GM23248 (cell line): ENCODE measurements around the gene RCVRN. TPM values are rescaled to one million over a fixed set of nuclear protein-coding genes. Genes with fewer than 3 reads are reported as not detected.

Experiments
- DNase-seq: peaks from one replicate; pipeline ENCODE4 v3.0.0-alpha.2; 2015
- H2AFZ ChIP-seq: fragments of 200-600 bp; sonication (generic); 2 replicates; pipeline ENCODE4 v1.6.1; 2016; ENCODE audit warnings: antibody characterized with exemption
- H3F3A ChIP-seq: fragments of 200-600 bp; sonication (generic); 2 replicates; pipeline ENCODE4 v1.6.1; 2016; ENCODE audit warnings: mild to moderate bottlenecking, antibody characterized with exemption, mixed run types; ENCODE audit not compliant: insufficient read depth
- H3K27ac ChIP-seq: fragments of 200-600 bp; sonication (generic); 2 replicates; pipeline ENCODE4 v1.5.1; 2016; ENCODE audit warnings: mild to moderate bottlenecking
- H3K27me3 ChIP-seq: fragments of 200-600 bp; sonication (generic); replicated peaks from 2 replicates; pipeline ENCODE4 v1.6.1; 2016; ENCODE audit warnings: mild to moderate bottlenecking; ENCODE audit not compliant: insufficient read depth
- H3K36me3 ChIP-seq: fragments of 200-600 bp; sonication (generic); 2 replicates; pipeline ENCODE4 v1.6.1; 2016; ENCODE audit warnings: low read depth, mild to moderate bottlenecking
- H3K4me1 ChIP-seq: fragments of 200-600 bp; sonication (generic); 2 replicates; pipeline ENCODE4 v1.6.1; 2016; ENCODE audit warnings: mild to moderate bottlenecking; ENCODE audit not compliant: insufficient read depth
- H3K4me2 ChIP-seq: fragments of 200-600 bp; sonication (generic); one replicate; pipeline ENCODE4 v1.6.1; 2016; ENCODE audit warnings: mild to moderate bottlenecking; ENCODE audit not compliant: unreplicated experiment
- H3K4me3 ChIP-seq: fragments of 200-600 bp; sonication (generic); 2 replicates; pipeline ENCODE4 v1.5.1; 2016; ENCODE audit warnings: mild to moderate bottlenecking
- H3K79me2 ChIP-seq: fragments of 200-600 bp; sonication (generic); 2 replicates; pipeline ENCODE4 v1.6.1; 2016; ENCODE audit warnings: mild to moderate bottlenecking; ENCODE audit not compliant: insufficient read depth
- H3K9ac ChIP-seq: fragments of 200-600 bp; sonication (generic); 2 replicates; pipeline ENCODE4 v1.6.1; 2016; ENCODE audit warnings: mild to moderate bottlenecking
- H3K9me2 ChIP-seq: fragments of 200-600 bp; sonication (generic); 2 replicates; pipeline ENCODE4 v1.6.1; 2016; ENCODE audit warnings: mixed run types, mild to moderate bottlenecking, moderate library complexity; ENCODE audit not compliant: insufficient read depth
- H3K9me3 ChIP-seq: fragments of 200-600 bp; sonication (generic); one replicate; pipeline ENCODE4 v1.6.1; 2017; ENCODE audit warnings: low read depth
- H4K20me1 ChIP-seq: fragments of 200-600 bp; sonication (generic); 2 replicates; pipeline ENCODE4 v1.6.0; 2016; ENCODE audit not compliant: insufficient read depth
- EZH2 ChIP-seq: fragments of 200-600 bp; sonication (generic); IDR thresholded peaks from 2 replicates; pipeline ENCODE4 v1.6.1; 2018; ENCODE audit warnings: antibody characterized with exemption, mild to moderate bottlenecking; ENCODE audit not compliant: insufficient read depth, poor library complexity, severe bottlenecking
- EZH2phosphoT487 ChIP-seq: fragments of 200-600 bp; sonication (generic); IDR thresholded peaks from 2 replicates; pipeline ENCODE4 v1.6.1; 2018; ENCODE audit warnings: antibody characterized with exemption, moderate library complexity, mild to moderate bottlenecking, low read depth; ENCODE audit not compliant: insufficient read depth
- WGBS, 2 experiments: methylation state at CpG; one replicate each; pipeline ENCODE4 v1.1.6; 2015 to 2017; ENCODE audit warnings: low lambda C conversion rate in 2 of 2, low coverage in 1 of 2; ENCODE audit errors: missing lambda C conversion rate in 2 of 2; 5-methylcytosine and 5-hydroxymethylcytosine counted together
- in situ Hi-C: fragments of 300-500 bp; cut with MboI; formaldehyde crosslinking; loops from 2 replicates; pipeline ENCODE4 v1.15.0; 2020
- polyA plus RNA-seq: library from polyadenylated mRNA; unstranded; fragments of >200 nt; fragmentation: Nextera tagmentation; extraction: Ambion mirVana; gene quantifications from 2 replicates; pipeline ENCODE4 v1.2.1, GENCODE V29; 2016
- total RNA-seq: library from RNA; depleted of rRNA; stranded (reverse); fragments of >200 nt; shearing (Covaris generic); gene quantifications from 2 replicates; pipeline ENCODE4 v1.2.3, GENCODE V29; 2014

The RCVRN gene
- total and polyA plus RNA-seq, 2 experiments from 2014 or later: not detected

DNA sequence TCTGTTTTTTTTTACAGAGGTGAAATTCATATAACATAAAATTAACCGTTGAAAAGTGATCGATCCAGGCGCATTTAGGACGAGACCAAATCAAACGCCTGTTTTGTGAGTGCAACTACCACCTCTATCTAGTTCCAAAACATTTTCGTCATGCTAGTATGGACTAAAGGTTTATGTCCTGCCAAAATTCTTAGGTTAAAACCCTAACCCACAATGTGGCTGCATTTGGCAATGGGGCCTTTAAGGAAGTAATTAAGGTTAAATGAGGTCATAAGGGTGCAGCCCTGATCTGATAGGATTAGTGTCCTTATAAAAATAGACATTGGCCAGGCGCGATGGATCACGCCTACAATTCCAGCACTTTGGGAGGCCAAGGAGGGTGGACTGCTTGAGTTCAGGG is 32.8 kb upstream of the RCVRN start:
- Histone ChIP-seq H3F3A (0 out of 2 replicates have a peak, but pooled peaks cover 5% of the 10 kb centered on the region), H3K27ac (no peak overlapping the region), H3K9me2 (no peaks in the 10 kb centered on the region), H2AFZ (no peak overlapping the region), H3K4me1 (no peaks in the 10 kb centered on the region), H4K20me1 (no peaks in the 10 kb centered on the region), H3K9me3 (no peaks in the 10 kb centered on the region), H3K36me3 (0 out of 2 replicates have a peak, but pooled peaks cover 5% of the 10 kb centered on the region), H3K27me3 (no peaks in the 10 kb centered on the region), H3K4me2 (no peak overlapping the region), H3K9ac (no peak overlapping the region), H3K4me3 (no peak overlapping the region), H3K79me2 (no peaks in the 10 kb centered on the region)
- in situ Hi-C loops: no loop called here
- 62 to 63% methylated on average over 9 of the region's 9 CpGs for WGBS, 2 experiments
- TF ChIP-seq EZH2: no peak
- no peak for TF ChIP-seq EZH2phosphoT487
- no peak for DNase-seq

DNA sequence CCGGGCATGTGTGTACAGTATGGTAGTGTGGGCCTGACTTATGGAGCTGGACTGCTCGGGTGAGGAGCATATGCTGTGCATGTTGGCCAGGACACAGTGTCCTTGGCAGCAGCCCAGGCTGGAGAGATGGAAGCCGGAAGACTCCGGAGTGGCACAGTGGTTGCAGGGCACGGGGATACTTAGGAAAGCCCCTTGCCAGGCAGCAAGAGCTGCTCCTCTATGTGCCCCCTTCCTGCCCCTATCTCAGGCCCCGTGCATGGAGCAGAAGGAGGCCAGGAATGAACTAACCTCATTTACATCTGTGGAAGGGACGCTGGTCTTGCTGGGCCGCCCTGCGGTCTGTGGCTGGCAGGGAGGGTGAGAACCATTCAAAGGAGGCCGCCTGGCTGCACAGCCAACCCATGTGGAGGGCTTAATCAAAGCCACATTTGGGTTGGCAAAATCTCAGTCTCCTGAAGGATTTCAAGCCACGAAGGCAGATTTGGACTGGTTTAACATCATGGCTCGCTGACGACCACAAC is 32.2 kb upstream of the RCVRN start:
- Histone ChIP-seq H3K9me2 (no peaks in the 10 kb centered on the region), H3K9ac (no peak overlapping the region), H3K4me3 (no peak overlapping the region), H3K9me3 (no peaks in the 10 kb centered on the region), H3K27me3 (no peaks in the 10 kb centered on the region), H3F3A (0 out of 2 replicates have a peak, but pooled peaks cover 5% of the 10 kb centered on the region), H3K36me3 (0 out of 2 replicates have a peak, but pooled peaks cover 5% of the 10 kb centered on the region), H3K4me2 (no peak overlapping the region), H3K4me1 (0 out of 2 replicates have a peak, but pooled peaks cover 3% of the 10 kb centered on the region), H3K27ac (no peak overlapping the region), H3K79me2 (no peaks in the 10 kb centered on the region), H4K20me1 (no peaks in the 10 kb centered on the region), H2AFZ (no peak overlapping the region)
- TF ChIP-seq EZH2phosphoT487: no peak
- TF ChIP-seq EZH2: no peak
- peak; percentile 78 for DNase-seq
- in situ Hi-C loops: no loop called here
- WGBS, 2 experiments: 20% methylated on average over 13 of the region's 13 CpGs

DNA sequence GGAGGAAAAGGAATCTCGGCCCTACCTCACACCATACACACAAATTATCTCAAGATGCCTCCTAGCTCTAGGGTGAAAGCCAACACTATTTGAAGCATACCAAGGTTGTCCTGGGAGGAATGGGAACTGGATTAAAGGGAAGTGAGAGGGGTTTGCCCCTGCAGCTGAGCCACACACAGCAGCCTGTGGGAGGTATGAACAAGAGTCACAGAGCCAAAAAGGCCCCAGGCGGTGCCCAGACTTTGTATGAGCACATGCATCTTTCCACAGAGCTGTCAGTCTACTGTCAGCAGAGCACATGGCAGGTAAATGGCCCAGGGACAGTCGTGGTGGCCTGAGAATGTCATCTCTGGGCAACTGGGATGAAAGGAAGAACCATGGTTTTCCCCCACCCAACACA is 31.0 kb upstream of the RCVRN start:
- in situ Hi-C loops: no loop called here
- H2AFZ ChIP-seq: no peak overlapping the region
- H3K27ac ChIP-seq: no peak overlapping the region
- H3K27me3 ChIP-seq: no peaks in the 10 kb centered on the region
- H3K4me3 ChIP-seq: no peak overlapping the region
- 0 out of 2 replicates have a peak, but pooled peaks cover 5% of the 10 kb centered on the region for H3K36me3 ChIP-seq
- WGBS, 2 experiments: 33 to 35% methylated on average over 3 of the region's 3 CpGs
- H3K9me2 ChIP-seq: no peaks in the 10 kb centered on the region
- TF ChIP-seq EZH2 (no peak), EZH2phosphoT487 (no peak)
- H3K4me1 ChIP-seq: 0 out of 2 replicates have a peak, but pooled peaks cover 3% of the 10 kb centered on the region
- H3F3A ChIP-seq: 0 out of 2 replicates have a peak, but pooled peaks cover 5% of the 10 kb centered on the region
- no peak overlapping the region for H3K9ac ChIP-seq
- H4K20me1 ChIP-seq: no peaks in the 10 kb centered on the region
- H3K9me3 ChIP-seq: no peaks in the 10 kb centered on the region
- H3K4me2 ChIP-seq: no peak overlapping the region
- DNase-seq: no peak
- no peaks in the 10 kb centered on the region for H3K79me2 ChIP-seq

DNA sequence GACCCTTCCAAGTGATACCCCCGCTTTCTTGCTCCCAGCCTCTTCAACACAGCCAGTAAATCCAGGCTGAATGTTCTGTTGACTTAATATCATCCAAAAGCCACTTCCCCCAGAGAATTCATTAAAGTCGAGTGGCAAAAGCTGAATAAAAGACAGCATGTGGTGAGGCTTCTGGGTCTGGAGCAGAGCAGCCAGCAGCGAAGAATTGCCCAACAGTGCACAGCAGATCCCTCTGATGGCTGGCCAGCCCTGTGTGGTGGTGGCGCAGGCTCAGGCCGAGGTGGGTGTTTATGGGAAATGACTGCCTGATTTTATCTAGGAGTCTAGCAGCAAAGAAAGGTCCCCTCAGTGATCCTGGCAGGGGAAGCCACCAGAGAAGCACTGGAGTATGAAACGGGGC is 30.3 kb upstream of the RCVRN start:
- Histone ChIP-seq H3K27me3 (no peaks in the 10 kb centered on the region), H3F3A (0 out of 2 replicates have a peak, but pooled peaks cover 5% of the 10 kb centered on the region), H3K9me2 (no peaks in the 10 kb centered on the region), H3K36me3 (0 out of 2 replicates have a peak, but pooled peaks cover 5% of the 10 kb centered on the region), H3K4me3 (no peak overlapping the region), H3K79me2 (no peaks in the 10 kb centered on the region), H3K4me2 (no peak overlapping the region), H3K4me1 (0 out of 2 replicates have a peak, but pooled peaks cover 3% of the 10 kb centered on the region), H2AFZ (no peak overlapping the region), H3K27ac (no peak overlapping the region), H4K20me1 (no peaks in the 10 kb centered on the region), H3K9me3 (no peaks in the 10 kb centered on the region), H3K9ac (no peak overlapping the region)
- 43 to 47% methylated on average over 6 of the region's 6 CpGs for WGBS, 2 experiments
- no peak for TF ChIP-seq EZH2
- no peak for TF ChIP-seq EZH2phosphoT487
- peak; percentile 45 for DNase-seq
- in situ Hi-C loops: no loop called here
